Parathyroid adenoma (tissue), 2 donors: ENCODE measurements around the gene PLCG2.

ENCODE experiments used
- H2AFZ ChIP-seq: fragments of 300-600 bp; sonication (generic); one replicate; pipeline ENCODE4 v1.7.0; 2017; ENCODE audit warnings: antibody characterized with exemption, mild to moderate bottlenecking
- H3K27ac ChIP-seq: fragments of 300-600 bp; sonication (generic); one replicate; pipeline ENCODE4 v1.7.0; 2017
- H3K27me3 ChIP-seq: fragments of 300-600 bp; sonication (generic); one replicate; pipeline ENCODE4 v1.7.0; 2017; ENCODE audit warnings: low read length; ENCODE audit not compliant: control insufficient read depth, insufficient read depth
- H3K36me3 ChIP-seq: fragments of 300-600 bp; sonication (generic); one replicate; pipeline ENCODE4 v1.7.0; 2017; ENCODE audit warnings: low read length; ENCODE audit not compliant: control insufficient read depth, insufficient read depth
- H3K4me1 ChIP-seq: fragments of 300-600 bp; sonication (generic); one replicate; pipeline ENCODE4 v1.7.0; 2017; ENCODE audit warnings: control low read depth
- H3K4me2 ChIP-seq: fragments of 300-600 bp; sonication (generic); one replicate; pipeline ENCODE4 v1.7.0; 2017; ENCODE audit warnings: low read length
- H3K4me3 ChIP-seq: fragments of 300-600 bp; sonication (generic); one replicate; pipeline ENCODE4 v1.7.0; 2017; ENCODE audit warnings: low read depth, low read length
- H3K79me2 ChIP-seq: fragments of 300-600 bp; sonication (generic); one replicate; pipeline ENCODE4 v1.7.0; 2017; ENCODE audit warnings: control low read depth
- H3K9ac ChIP-seq: fragments of 300-600 bp; sonication (generic); one replicate; pipeline ENCODE4 v1.7.0; 2017; ENCODE audit warnings: mild to moderate bottlenecking
- H3K9me3 ChIP-seq: fragments of 300-600 bp; sonication (generic); one replicate; pipeline ENCODE4 v1.7.0; 2017; ENCODE audit warnings: low read length; ENCODE audit not compliant: control insufficient read depth
- CTCF ChIP-seq: fragments of 300-600 bp; sonication (generic); IDR thresholded peaks from one replicate; pipeline ENCODE4 v1.7.0; 2017; ENCODE audit warnings: antibody characterized with exemption, mild to moderate bottlenecking
- donor health status: primary hyperparathyroidism.

Gene PLCG2

DNA sequence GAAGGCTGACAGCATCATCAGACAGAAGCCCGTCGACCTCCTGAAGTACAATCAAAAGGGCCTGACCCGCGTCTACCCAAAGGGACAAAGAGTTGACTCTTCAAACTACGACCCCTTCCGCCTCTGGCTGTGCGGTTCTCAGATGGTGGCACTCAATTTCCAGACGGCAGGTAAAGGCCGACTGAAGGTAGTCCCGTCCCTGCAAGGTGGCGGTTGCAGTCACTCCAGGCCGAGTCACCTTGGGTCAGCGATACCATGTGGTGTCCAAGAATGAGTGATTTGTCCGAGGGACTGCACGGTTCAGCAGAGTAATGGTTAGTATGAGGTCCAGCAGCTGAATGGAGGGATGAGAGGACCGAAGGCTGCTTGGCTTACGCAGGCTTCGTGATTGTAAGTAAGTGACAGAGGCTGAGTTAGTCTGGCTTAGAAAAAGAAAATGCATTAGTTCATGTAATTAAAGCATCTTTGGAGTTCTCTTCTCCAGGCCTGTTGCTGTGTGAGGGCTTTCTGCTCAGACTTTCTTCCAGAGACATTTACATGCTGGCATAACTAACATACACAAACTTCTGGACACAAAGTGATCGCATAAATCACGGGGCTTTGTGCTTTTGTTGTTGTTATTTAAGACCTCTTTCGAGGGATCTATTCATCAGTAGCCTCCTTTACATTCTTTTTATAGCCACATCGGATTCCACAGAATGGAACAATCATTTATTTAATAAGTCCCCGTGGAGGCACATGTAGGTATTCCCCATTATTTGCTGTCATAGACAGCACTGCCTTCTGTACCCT lies 157.3 kb downstream of the PLCG2 start:
- no peak for TF ChIP-seq CTCF
- no peak overlapping the region for H3K4me3 ChIP-seq
- no peaks in the 10 kb centered on the region for H3K36me3 ChIP-seq
- H3K9ac ChIP-seq: no peak overlapping the region
- no peaks in the 10 kb centered on the region for H3K27me3 ChIP-seq
- H2AFZ ChIP-seq: no peak overlapping the region
- no peak overlapping the region for H3K27ac ChIP-seq
- no peak overlapping the region for H3K4me2 ChIP-seq
- peaks cover 4% of the 10 kb centered on the region for H3K4me1 ChIP-seq
- H3K79me2 ChIP-seq: no peaks in the 10 kb centered on the region
- H3K9me3 ChIP-seq: no peaks in the 10 kb centered on the region

GRCh38 chr16:81937305-81938038 lies 158.4 kb downstream of the PLCG2 start:
- Histone ChIP-seq H3K36me3 (no peaks in the 10 kb centered on the region), H3K79me2 (no peaks in the 10 kb centered on the region), H3K9me3 (no peaks in the 10 kb centered on the region), H3K4me3 (no peak overlapping the region), H3K4me1 (peaks cover under 1% of the 10 kb centered on the region), H3K9ac (no peak overlapping the region), H3K27me3 (no peaks in the 10 kb centered on the region), H2AFZ (peak overlapping the region; percentile 34), H3K4me2 (no peak overlapping the region), H3K27ac (no peak overlapping the region)
- TF ChIP-seq CTCF: no peak

GRCh38 chr16:81938326-81939163 lies 159.5 kb downstream of the PLCG2 start:
- no peaks in the 10 kb centered on the region for H3K36me3 ChIP-seq
- no peak overlapping the region for H3K9ac ChIP-seq
- no peaks in the 10 kb centered on the region for H3K79me2 ChIP-seq
- no peak overlapping the region for H3K4me2 ChIP-seq
- H3K27me3 ChIP-seq: no peaks in the 10 kb centered on the region
- TF ChIP-seq CTCF: no peak
- no peak overlapping the region for H3K27ac ChIP-seq
- no peaks in the 10 kb centered on the region for H3K9me3 ChIP-seq
- no peaks in the 10 kb centered on the region for H3K4me1 ChIP-seq
- no peak overlapping the region for H3K4me3 ChIP-seq
- no peak overlapping the region for H2AFZ ChIP-seq

- no peaks in the 10 kb centered on the region for H3K36me3 ChIP-seq
- H3K27ac ChIP-seq: no peak overlapping the region
- H3K4me2 ChIP-seq: no peak overlapping the region
- H3K27me3 ChIP-seq: no peaks in the 10 kb centered on the region
- H3K4me3 ChIP-seq: no peak overlapping the region
- H3K79me2 ChIP-seq: no peaks in the 10 kb centered on the region
- no peaks in the 10 kb centered on the region for H3K4me1 ChIP-seq
- H3K9ac ChIP-seq: no peak overlapping the region
- H3K9me3 ChIP-seq: no peaks in the 10 kb centered on the region
- no peak overlapping the region for H2AFZ ChIP-seq
- no peak for TF ChIP-seq CTCF
These were observed 160.3 kb downstream of the PLCG2 start for GRCh38 chr16:81939164-81940056.
